SK-N-SH treated with all-trans-retinoic acid at 6 μM for 48 hours (cell line): Measurements from ENCODE around the gene MYO1A.

ENCODE experiments used
- ATAC-seq: fragments of 200-7000 bp; cut with Tn5 transposase; 3 replicates; pipeline ENCODE4 v1.9.1; 2020; ENCODE audit warnings: mild to moderate bottlenecking, moderate library complexity
- ARNTL ChIP-seq: fragments of 450-650 bp; formaldehyde crosslinking; IDR thresholded peaks from 2 replicates; pipeline ENCODE4 v1.5.0; 2020; ENCODE audit warnings: low read depth, mild to moderate bottlenecking, moderate library complexity, borderline replicate concordance
- BACH2 ChIP-seq: fragments of 250-450 bp; sonication (Bioruptor Pico); IDR thresholded peaks from 2 replicates; pipeline ENCODE4 v1.9.0; 2021; ENCODE audit warnings: mild to moderate bottlenecking, borderline replicate concordance
- CSDC2 ChIP-seq: fragments of 250-450 bp; sonication (Bioruptor Pico); IDR thresholded peaks from 2 replicates; pipeline ENCODE4 v1.5.0; 2020; ENCODE audit warnings: mild to moderate bottlenecking, moderate library complexity
- ESRRG ChIP-seq: fragments of 250-450 bp; sonication (Bioruptor Pico); IDR thresholded peaks from 2 replicates; pipeline ENCODE4 v1.6.1; 2021; ENCODE audit warnings: mild to moderate bottlenecking
- GLIS3 ChIP-seq: fragments of 250-450 bp; sonication (Bioruptor Pico); IDR thresholded peaks from 2 replicates; pipeline ENCODE4 v1.5.0; 2020; ENCODE audit warnings: mild to moderate bottlenecking, moderate library complexity
- ISL1 ChIP-seq: fragments of 250-450 bp; sonication (Bioruptor Pico); IDR thresholded peaks from 2 replicates; pipeline ENCODE4 v2.1.2; 2022; ENCODE audit warnings: mild to moderate bottlenecking, moderate library complexity
- OSR1 ChIP-seq: fragments of 250-450 bp; sonication (Bioruptor Pico); IDR thresholded peaks from 2 replicates; pipeline ENCODE4 v1.8.0; 2022; ENCODE audit warnings: moderate library complexity, mild to moderate bottlenecking, inconsistent platforms
- PPARA ChIP-seq: fragments of 250-450 bp; sonication (Bioruptor Pico); IDR thresholded peaks from 2 replicates; pipeline ENCODE4 v1.5.0; 2020; ENCODE audit warnings: mild to moderate bottlenecking, borderline replicate concordance
- TCF4 ChIP-seq: fragments of 250-450 bp; sonication (Bioruptor Pico); IDR thresholded peaks from 2 replicates; pipeline ENCODE4 v1.8.0; 2021; ENCODE audit warnings: mild to moderate bottlenecking, moderate library complexity, borderline replicate concordance
- TOX ChIP-seq: fragments of 250-450 bp; sonication (Bioruptor Pico); IDR thresholded peaks from 2 replicates; pipeline ENCODE4 v1.8.0; 2021; ENCODE audit warnings: mild to moderate bottlenecking, moderate library complexity, borderline replicate concordance
- ZC3H10 ChIP-seq: fragments of 250-450 bp; sonication (Bioruptor Pico); IDR thresholded peaks from 2 replicates; pipeline ENCODE4 v1.5.1; 2021; ENCODE audit warnings: mild to moderate bottlenecking, moderate library complexity
- ZFP3 ChIP-seq: fragments of 250-450 bp; sonication (Bioruptor Pico); IDR thresholded peaks from 2 replicates; pipeline ENCODE4 v1.5.0; 2020; ENCODE audit warnings: mild to moderate bottlenecking, moderate library complexity
- ZFP30 ChIP-seq: fragments of 450-650 bp; formaldehyde crosslinking; IDR thresholded peaks from 2 replicates; pipeline ENCODE4 v1.5.0; 2022; ENCODE audit warnings: mild to moderate bottlenecking, moderate library complexity
- ZNF565 ChIP-seq: fragments of 450-650 bp; formaldehyde crosslinking; conservative IDR thresholded peaks from 2 replicates; pipeline ENCODE4 v1.5.0; 2020; ENCODE audit warnings: low read depth, mild to moderate bottlenecking, moderate library complexity
- ZNF70 ChIP-seq: fragments of 450-650 bp; formaldehyde crosslinking; IDR thresholded peaks from 2 replicates; pipeline ENCODE4 v1.5.0; 2020; ENCODE audit warnings: mild to moderate bottlenecking, moderate library complexity
- ZNF8 ChIP-seq: fragments of 450-650 bp; formaldehyde crosslinking; IDR thresholded peaks from 2 replicates; pipeline ENCODE4 v1.5.0; 2020; ENCODE audit warnings: mild to moderate bottlenecking, moderate library complexity
- TF ChIP-seq, protein P1 (sequence below): fragments of 250-450 bp; sonication (Bioruptor Pico); IDR thresholded peaks from 2 replicates; pipeline ENCODE4 v1.8.0; 2021; ENCODE audit warnings: low read depth, mild to moderate bottlenecking, moderate library complexity, borderline replicate concordance
- TF ChIP-seq, protein P2 (sequence below): fragments of 250-450 bp; sonication (Bioruptor Pico); IDR thresholded peaks from 2 replicates; pipeline ENCODE4 v1.5.0; 2020; ENCODE audit warnings: mild to moderate bottlenecking, moderate library complexity
- TF ChIP-seq, protein P3 (sequence below): fragments of 250-450 bp; sonication (Bioruptor Pico); IDR thresholded peaks from 2 replicates; pipeline ENCODE4 v1.5.1; 2021; ENCODE audit warnings: mild to moderate bottlenecking, moderate library complexity
- TF ChIP-seq, protein P4 (sequence below): fragments of 250-450 bp; sonication (Bioruptor Pico); IDR thresholded peaks from 2 replicates; pipeline ENCODE4 v1.5.1; 2020; ENCODE audit warnings: low read depth, mild to moderate bottlenecking, moderate library complexity
- TF ChIP-seq, protein P5 (sequence below): fragments of 250-450 bp; sonication (Bioruptor Pico); IDR thresholded peaks from 2 replicates; pipeline ENCODE4 v1.8.0; 2020; ENCODE audit warnings: mild to moderate bottlenecking, moderate library complexity, borderline replicate concordance

MYO1A gene

DNA sequence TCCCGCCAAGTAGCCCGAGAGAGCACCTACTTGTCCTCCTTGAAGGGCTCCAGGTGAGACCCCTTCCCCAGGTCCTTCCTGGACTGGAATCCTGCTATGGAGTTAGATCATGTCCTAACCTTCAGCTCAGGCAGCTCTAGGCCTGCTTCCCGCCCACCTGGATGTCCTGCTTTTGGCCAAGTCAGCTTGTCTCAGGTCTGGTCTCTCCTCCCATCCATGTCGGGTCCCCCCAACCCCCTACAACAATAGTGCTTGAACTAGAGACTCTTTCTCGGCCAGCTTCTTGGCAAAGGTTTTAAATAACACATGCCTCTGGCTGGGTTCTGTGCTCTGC, 42.6 kb upstream of the MYO1A start:
- TF ChIP-seq ZNF8 (CRISPR knock-in tag), result no peak
- no peak for TF ChIP-seq ESRRG
- TF ChIP-seq, all 23 proteins: peak for 0

DNA sequence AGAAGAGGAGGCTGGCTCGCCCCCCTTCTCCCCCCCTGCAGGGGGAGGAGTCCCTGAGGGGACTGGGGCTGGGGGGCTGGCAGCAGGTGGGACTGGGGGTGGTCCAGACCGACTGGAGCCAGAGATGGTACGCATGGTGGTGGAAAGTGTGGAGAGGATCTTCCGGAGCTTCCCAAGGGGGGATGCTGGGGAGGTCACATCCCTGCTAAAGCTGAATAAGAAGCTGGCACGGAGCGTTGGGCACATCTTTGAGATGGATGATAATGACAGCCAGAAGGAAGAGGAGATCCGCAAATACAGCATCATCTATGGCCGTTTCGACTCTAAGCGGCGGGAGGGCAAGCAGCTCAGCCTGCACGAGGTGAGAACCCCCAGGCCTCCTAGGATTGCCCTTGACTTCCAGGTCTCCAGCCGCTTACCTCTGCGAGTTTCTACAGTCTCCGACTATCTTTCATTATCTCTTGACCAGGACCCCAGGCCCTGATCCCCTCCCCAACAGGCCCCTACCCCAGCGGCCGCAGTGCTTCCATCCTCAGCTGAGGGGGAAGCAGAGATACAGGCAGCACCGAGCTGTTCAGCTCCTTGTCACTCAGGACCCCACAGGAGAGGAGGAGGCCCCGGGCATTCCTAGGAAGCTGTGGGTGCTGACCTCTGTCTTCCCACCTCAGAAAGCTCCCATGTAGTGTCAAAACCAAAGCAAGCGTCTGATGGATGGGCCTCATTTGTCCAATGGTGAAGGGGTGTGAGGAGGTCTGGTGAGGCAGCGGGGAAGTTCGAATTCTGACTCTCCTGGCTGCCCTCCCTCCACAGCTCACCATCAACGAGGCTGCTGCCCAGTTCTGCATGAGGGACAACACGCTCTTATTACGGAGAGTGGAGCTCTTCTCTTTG, 42.0 kb upstream of the MYO1A start:
- ATAC-seq, result no peak

More for the DNA sequence above, 42.6 kb upstream of the MYO1A start:
- ATAC-seq, result no peak

DNA sequence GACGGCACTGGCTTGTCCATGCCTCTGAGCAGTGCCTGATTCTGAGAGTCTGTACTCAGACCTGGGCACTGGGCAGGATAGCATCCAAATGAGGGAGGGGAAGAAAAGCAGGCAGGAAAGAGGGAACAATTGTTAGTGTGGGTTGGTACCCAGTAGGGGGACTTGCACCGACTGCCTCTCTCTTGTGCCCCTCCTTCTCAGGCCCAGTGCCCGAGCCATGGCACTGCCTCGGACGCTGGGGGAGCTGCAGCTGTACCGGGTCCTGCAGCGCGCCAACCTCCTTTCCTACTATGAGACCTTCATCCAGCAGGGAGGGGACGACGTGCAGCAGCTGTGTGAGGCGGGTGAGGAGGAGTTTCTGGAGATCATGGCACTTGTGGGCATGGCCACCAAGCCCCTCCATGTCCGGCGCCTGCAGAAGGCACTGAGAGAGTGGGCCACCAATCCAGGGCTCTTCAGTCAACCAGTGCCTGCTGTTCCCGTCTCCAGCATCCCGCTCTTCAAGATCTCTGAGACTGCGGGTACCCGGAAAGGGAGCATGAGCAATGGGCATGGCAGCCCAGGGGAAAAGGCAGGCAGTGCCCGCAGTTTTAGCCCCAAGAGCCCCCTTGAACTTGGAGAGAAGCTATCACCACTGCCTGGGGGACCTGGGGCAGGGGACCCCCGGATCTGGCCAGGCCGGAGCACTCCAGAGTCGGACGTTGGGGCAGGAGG, 41.2 kb upstream of the MYO1A start:
- no peak for ATAC-seq
- TF ChIP-seq ZFP3, result no peak
- TF ChIP-seq, protein P1, sequence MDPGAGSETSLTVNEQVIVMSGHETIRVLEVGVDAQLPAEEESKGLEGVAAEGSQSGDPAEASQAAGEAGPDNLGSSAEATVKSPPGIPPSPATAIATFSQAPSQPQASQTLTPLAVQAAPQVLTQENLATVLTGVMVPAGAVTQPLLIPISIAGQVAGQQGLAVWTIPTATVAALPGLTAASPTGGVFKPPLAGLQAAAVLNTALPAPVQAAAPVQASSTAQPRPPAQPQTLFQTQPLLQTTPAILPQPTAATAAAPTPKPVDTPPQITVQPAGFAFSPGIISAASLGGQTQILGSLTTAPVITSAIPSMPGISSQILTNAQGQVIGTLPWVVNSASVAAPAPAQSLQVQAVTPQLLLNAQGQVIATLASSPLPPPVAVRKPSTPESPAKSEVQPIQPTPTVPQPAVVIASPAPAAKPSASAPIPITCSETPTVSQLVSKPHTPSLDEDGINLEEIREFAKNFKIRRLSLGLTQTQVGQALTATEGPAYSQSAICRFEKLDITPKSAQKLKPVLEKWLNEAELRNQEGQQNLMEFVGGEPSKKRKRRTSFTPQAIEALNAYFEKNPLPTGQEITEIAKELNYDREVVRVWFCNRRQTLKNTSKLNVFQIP (CRISPR knock-in tag), result no peak
- TF ChIP-seq ZNF8 (CRISPR knock-in tag), result no peak
- TF ChIP-seq, protein P2, sequence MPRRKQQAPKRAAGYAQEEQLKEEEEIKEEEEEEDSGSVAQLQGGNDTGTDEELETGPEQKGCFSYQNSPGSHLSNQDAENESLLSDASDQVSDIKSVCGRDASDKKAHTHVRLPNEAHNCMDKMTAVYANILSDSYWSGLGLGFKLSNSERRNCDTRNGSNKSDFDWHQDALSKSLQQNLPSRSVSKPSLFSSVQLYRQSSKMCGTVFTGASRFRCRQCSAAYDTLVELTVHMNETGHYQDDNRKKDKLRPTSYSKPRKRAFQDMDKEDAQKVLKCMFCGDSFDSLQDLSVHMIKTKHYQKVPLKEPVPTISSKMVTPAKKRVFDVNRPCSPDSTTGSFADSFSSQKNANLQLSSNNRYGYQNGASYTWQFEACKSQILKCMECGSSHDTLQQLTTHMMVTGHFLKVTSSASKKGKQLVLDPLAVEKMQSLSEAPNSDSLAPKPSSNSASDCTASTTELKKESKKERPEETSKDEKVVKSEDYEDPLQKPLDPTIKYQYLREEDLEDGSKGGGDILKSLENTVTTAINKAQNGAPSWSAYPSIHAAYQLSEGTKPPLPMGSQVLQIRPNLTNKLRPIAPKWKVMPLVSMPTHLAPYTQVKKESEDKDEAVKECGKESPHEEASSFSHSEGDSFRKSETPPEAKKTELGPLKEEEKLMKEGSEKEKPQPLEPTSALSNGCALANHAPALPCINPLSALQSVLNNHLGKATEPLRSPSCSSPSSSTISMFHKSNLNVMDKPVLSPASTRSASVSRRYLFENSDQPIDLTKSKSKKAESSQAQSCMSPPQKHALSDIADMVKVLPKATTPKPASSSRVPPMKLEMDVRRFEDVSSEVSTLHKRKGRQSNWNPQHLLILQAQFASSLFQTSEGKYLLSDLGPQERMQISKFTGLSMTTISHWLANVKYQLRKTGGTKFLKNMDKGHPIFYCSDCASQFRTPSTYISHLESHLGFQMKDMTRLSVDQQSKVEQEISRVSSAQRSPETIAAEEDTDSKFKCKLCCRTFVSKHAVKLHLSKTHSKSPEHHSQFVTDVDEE, result no peak
- TF ChIP-seq ZFP30 (CRISPR knock-in tag), result no peak

More for the DNA sequence above, 42.0 kb upstream of the MYO1A start:
- TF ChIP-seq, protein P1 (CRISPR knock-in tag), result no peak
- TF ChIP-seq TCF4 (CRISPR knock-in tag) (no peak), ARNTL (CRISPR knock-in tag) (no peak), OSR1 (CRISPR knock-in tag) (no peak), ZFP30 (CRISPR knock-in tag) (no peak), ZNF8 (CRISPR knock-in tag) (no peak), GLIS3 (no peak), ZC3H10 (CRISPR knock-in tag) (no peak), PPARA (CRISPR knock-in tag) (no peak), ESRRG (no peak), BACH2 (CRISPR knock-in tag) (no peak), ZNF70 (no peak), CSDC2 (no peak), TOX (no peak), ISL1 (CRISPR knock-in tag) (no peak), ZNF565 (no peak)
- TF ChIP-seq, protein P2, result no peak
- TF ChIP-seq, protein P3, sequence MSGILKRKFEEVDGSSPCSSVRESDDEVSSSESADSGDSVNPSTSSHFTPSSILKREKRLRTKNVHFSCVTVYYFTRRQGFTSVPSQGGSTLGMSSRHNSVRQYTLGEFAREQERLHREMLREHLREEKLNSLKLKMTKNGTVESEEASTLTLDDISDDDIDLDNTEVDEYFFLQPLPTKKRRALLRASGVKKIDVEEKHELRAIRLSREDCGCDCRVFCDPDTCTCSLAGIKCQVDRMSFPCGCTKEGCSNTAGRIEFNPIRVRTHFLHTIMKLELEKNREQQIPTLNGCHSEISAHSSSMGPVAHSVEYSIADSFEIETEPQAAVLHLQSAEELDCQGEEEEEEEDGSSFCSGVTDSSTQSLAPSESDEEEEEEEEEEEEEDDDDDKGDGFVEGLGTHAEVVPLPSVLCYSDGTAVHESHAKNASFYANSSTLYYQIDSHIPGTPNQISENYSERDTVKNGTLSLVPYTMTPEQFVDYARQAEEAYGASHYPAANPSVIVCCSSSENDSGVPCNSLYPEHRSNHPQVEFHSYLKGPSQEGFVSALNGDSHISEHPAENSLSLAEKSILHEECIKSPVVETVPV (CRISPR knock-in tag), result no peak
- TF ChIP-seq, protein P4, sequence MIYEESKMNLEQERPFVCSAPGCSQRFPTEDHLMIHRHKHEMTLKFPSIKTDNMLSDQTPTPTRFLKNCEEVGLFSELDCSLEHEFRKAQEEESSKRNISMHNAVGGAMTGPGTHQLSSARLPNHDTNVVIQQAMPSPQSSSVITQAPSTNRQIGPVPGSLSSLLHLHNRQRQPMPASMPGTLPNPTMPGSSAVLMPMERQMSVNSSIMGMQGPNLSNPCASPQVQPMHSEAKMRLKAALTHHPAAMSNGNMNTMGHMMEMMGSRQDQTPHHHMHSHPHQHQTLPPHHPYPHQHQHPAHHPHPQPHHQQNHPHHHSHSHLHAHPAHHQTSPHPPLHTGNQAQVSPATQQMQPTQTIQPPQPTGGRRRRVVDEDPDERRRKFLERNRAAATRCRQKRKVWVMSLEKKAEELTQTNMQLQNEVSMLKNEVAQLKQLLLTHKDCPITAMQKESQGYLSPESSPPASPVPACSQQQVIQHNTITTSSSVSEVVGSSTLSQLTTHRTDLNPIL, result no peak
- TF ChIP-seq, protein P5, sequence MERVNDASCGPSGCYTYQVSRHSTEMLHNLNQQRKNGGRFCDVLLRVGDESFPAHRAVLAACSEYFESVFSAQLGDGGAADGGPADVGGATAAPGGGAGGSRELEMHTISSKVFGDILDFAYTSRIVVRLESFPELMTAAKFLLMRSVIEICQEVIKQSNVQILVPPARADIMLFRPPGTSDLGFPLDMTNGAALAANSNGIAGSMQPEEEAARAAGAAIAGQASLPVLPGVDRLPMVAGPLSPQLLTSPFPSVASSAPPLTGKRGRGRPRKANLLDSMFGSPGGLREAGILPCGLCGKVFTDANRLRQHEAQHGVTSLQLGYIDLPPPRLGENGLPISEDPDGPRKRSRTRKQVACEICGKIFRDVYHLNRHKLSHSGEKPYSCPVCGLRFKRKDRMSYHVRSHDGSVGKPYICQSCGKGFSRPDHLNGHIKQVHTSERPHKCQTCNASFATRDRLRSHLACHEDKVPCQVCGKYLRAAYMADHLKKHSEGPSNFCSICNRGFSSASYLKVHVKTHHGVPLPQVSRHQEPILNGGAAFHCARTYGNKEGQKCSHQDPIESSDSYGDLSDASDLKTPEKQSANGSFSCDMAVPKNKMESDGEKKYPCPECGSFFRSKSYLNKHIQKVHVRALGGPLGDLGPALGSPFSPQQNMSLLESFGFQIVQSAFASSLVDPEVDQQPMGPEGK (CRISPR knock-in tag), result no peak
- TF ChIP-seq, all 23 proteins: peak for 0
